IMR-90 (cell line): ENCODE measurements around the gene N4BP2. TPM values are rescaled to one million over a fixed set of nuclear protein-coding genes. Genes with fewer than 3 reads are reported as not detected.

ENCODE experiments used
- ATAC-seq: fragments of 200-7000 bp; cut with Tn5 transposase; 2 replicates; pipeline ENCODE4 v1.9.1; 2020; ENCODE audit warnings: low read depth, mild to moderate bottlenecking, moderate library complexity
- BruUV-seq: library from RNA; stranded (reverse); fragments of 400-500 nt; replicated peaks from 2 replicates; lab custom pipeline; 2021; lab: Mats Ljungman, UMichigan
- CTCF ChIA-PET: fragments of 300-600 bp; formaldehyde crosslinking; extraction: SDS; loops from one replicate; lab custom pipeline; 2021; ENCODE audit warnings: antibody characterized with exemption; lab: Yijun Ruan, JAX
- POLR2A ChIA-PET: fragments of 300-600 bp; sonication (Branson Sonifier 250); formaldehyde crosslinking; loops from one replicate; lab custom pipeline; 2022; ENCODE audit warnings: antibody characterized with exemption; ENCODE audit not compliant: unreplicated experiment; lab: Charles Lee
- DNase-seq: peaks from one replicate; pipeline ENCODE4 v3.0.0; 2013
- H2AFZ ChIP-seq: replicated peaks from 2 replicates; pipeline ENCODE3; 2013; ENCODE audit warnings: low read length, mild to moderate bottlenecking; ENCODE audit not compliant: poor library complexity
- H2AK5ac ChIP-seq: 2 replicates; pipeline ENCODE4 v1.6.1; 2013; ENCODE audit warnings: low read depth, low read length, inconsistent platforms
- H2AK9ac ChIP-seq: replicated peaks from 2 replicates; pipeline ENCODE3; 2013; ENCODE audit warnings: mild to moderate bottlenecking, low read depth, low read length, moderate library complexity; ENCODE audit not compliant: poor library complexity
- H2BK120ac ChIP-seq: 2 replicates; pipeline ENCODE4 v1.6.1; 2013; ENCODE audit warnings: low read depth, low read length, inconsistent platforms
- H2BK15ac ChIP-seq: 3 replicates; pipeline ENCODE4 v1.6.1; 2013; ENCODE audit warnings: low read depth, low read length, inconsistent platforms
- H2BK20ac ChIP-seq: 2 replicates; pipeline ENCODE4 v1.6.1; 2013; ENCODE audit warnings: low read depth, mild to moderate bottlenecking, inconsistent platforms, low read length, moderate library complexity
- H2BK5ac ChIP-seq: 2 replicates; pipeline ENCODE4 v1.6.1; 2013; ENCODE audit warnings: mild to moderate bottlenecking, low read depth, low read length, inconsistent platforms; ENCODE audit not compliant: poor library complexity, severe bottlenecking
- H3K14ac ChIP-seq: replicated peaks from 2 replicates; pipeline ENCODE4 v1.6.1; 2013; ENCODE audit warnings: low read depth, low read length, inconsistent platforms
- H3K18ac ChIP-seq: 2 replicates; pipeline ENCODE4 v1.6.1; 2013; ENCODE audit warnings: low read depth, low read length, control low read depth
- H3K23ac ChIP-seq: 2 replicates; pipeline ENCODE4 v1.6.1; 2013; ENCODE audit warnings: low read depth, low read length, inconsistent platforms
- H3K27ac ChIP-seq: 2 replicates; pipeline ENCODE4 v1.5.1; 2013; ENCODE audit warnings: mild to moderate bottlenecking, control low read depth, low read length; ENCODE audit not compliant: insufficient read depth
- H3K27me3 ChIP-seq: 2 replicates; pipeline ENCODE4 v1.6.1; 2013; ENCODE audit warnings: low read length; ENCODE audit not compliant: control insufficient read depth, insufficient read depth
- H3K36me3 ChIP-seq: 2 replicates; pipeline ENCODE4 v1.6.1; 2013; ENCODE audit warnings: low read length, mixed read lengths; ENCODE audit not compliant: control insufficient read depth, insufficient read depth
- H3K4ac ChIP-seq: 2 replicates; pipeline ENCODE4 v1.6.1; 2013; ENCODE audit warnings: low read depth, low read length, inconsistent platforms
- H3K4me1 ChIP-seq: 2 replicates; pipeline ENCODE4 v1.6.1; 2013; ENCODE audit warnings: low read length, mixed read lengths; ENCODE audit not compliant: control insufficient read depth, insufficient read depth
- H3K4me2 ChIP-seq: 2 replicates; pipeline ENCODE4 v1.6.1; 2013; ENCODE audit warnings: low read depth, mild to moderate bottlenecking, control low read depth, low read length, moderate library complexity
- H3K4me3 ChIP-seq: 2 replicates; pipeline ENCODE4 v1.5.1; 2013; ENCODE audit warnings: low read depth, mild to moderate bottlenecking, control low read depth, low read length, moderate library complexity; ENCODE audit not compliant: insufficient read depth
- H3K56ac ChIP-seq: 2 replicates; pipeline ENCODE4 v1.6.1; 2013; ENCODE audit warnings: low read length, inconsistent platforms; ENCODE audit not compliant: insufficient read depth; ENCODE audit errors: extremely low read depth
- H3K79me1 ChIP-seq, 2 experiments: 2 replicates each; pipeline ENCODE4 v1.6.1; 2013; ENCODE audit warnings: low read length in 2 of 2, inconsistent platforms in 1 of 2, low read depth in 1 of 2
- H3K9ac ChIP-seq: 2 replicates; pipeline ENCODE4 v1.6.1; 2013; ENCODE audit warnings: low read depth, low read length, control low read depth
- H3K9me1 ChIP-seq: 2 replicates; pipeline ENCODE4 v1.6.1; 2013; ENCODE audit warnings: low read length, inconsistent platforms; ENCODE audit not compliant: insufficient read depth
- H3K9me3 ChIP-seq: 2 replicates; pipeline ENCODE4 v1.6.1; 2013; ENCODE audit warnings: low read length; ENCODE audit not compliant: control insufficient read depth, insufficient read depth
- H4K20me1 ChIP-seq: 2 replicates; pipeline ENCODE4 v1.6.1; 2013; ENCODE audit warnings: low read length, inconsistent platforms; ENCODE audit not compliant: insufficient read depth
- H4K5ac ChIP-seq: 2 replicates; pipeline ENCODE4 v1.6.1; 2013; ENCODE audit warnings: mild to moderate bottlenecking, low read depth, low read length, control low read depth
- H4K8ac ChIP-seq, 2 experiments: 2 replicates each; pipeline ENCODE4 v1.6.1; 2013; ENCODE audit warnings: low read depth in 2 of 2, low read length in 2 of 2, control low read depth in 1 of 2, inconsistent platforms in 1 of 2
- H4K91ac ChIP-seq: 2 replicates; pipeline ENCODE4 v1.6.1; 2013; ENCODE audit warnings: low read depth, low read length, inconsistent platforms; ENCODE audit not compliant: insufficient read depth
- BHLHE40 ChIP-seq: fragments of 150-350 bp; IDR thresholded peaks from 2 replicates; pipeline ENCODE4 v1.6.1; 2016; ENCODE audit warnings: mild to moderate bottlenecking, low read depth, low read length
- CEBPB ChIP-seq: IDR thresholded peaks from 2 replicates; pipeline ENCODE4 v1.6.1; 2012; ENCODE audit warnings: low read depth, low read length, improper control_type of control experiment
- CHD1 ChIP-seq: IDR thresholded peaks from 2 replicates; pipeline ENCODE4 v1.6.1; 2012; ENCODE audit warnings: low read depth, low read length, improper control_type of control experiment
- CTCF ChIP-seq: conservative IDR thresholded peaks from 2 replicates; pipeline ENCODE4 v1.5.1; 2012; ENCODE audit warnings: mild to moderate bottlenecking, low read depth, low read length, improper control_type of control experiment
- ELK1 ChIP-seq: fragments of 150-350 bp; IDR thresholded peaks from 2 replicates; pipeline ENCODE4 v1.6.1; 2016; ENCODE audit warnings: low read depth, mild to moderate bottlenecking, low read length, moderate library complexity, borderline replicate concordance
- FOS ChIP-seq: fragments of 150-350 bp; IDR thresholded peaks from 2 replicates; pipeline ENCODE4 v1.6.1; 2016; ENCODE audit warnings: low read depth, low read length
- MAZ ChIP-seq: IDR thresholded peaks from 2 replicates; pipeline ENCODE4 v1.6.1; 2012; ENCODE audit warnings: low read depth, mild to moderate bottlenecking, low read length, improper control_type of control experiment, moderate library complexity, borderline replicate concordance
- RAD21 ChIP-seq: IDR thresholded peaks from 2 replicates; pipeline ENCODE4 v1.6.1; 2012; ENCODE audit warnings: low read length, improper control_type of control experiment
- RCOR1 ChIP-seq: IDR thresholded peaks from 2 replicates; pipeline ENCODE4 v1.6.1; 2012; ENCODE audit warnings: mild to moderate bottlenecking, low read length, improper control_type of control experiment; ENCODE audit not compliant: insufficient replicate concordance
- RFX5 ChIP-seq: IDR thresholded peaks from 2 replicates; pipeline ENCODE4 v1.8.0; 2012; ENCODE audit warnings: low read depth, mild to moderate bottlenecking, low read length, moderate library complexity
- USF2 ChIP-seq: fragments of 150-350 bp; IDR thresholded peaks from 2 replicates; pipeline ENCODE4 v1.6.1; 2017; ENCODE audit warnings: mild to moderate bottlenecking, antibody characterized with exemption, low read length, low read depth
- WGBS, 2 experiments: methylation state at CpG; one replicate each; pipeline versions ENCODE4 v1.1.5 to v1.1.7; 2013; ENCODE audit warnings: missing lambda C conversion rate in 2 of 2; ENCODE audit not compliant: insufficient read length in 1 of 2; ENCODE audit errors: extremely low coverage in 2 of 2; 5-methylcytosine and 5-hydroxymethylcytosine counted together
- dilution Hi-C: fragments of 300-500 bp; cut with HindIII; formaldehyde crosslinking; loops from one replicate; pipeline ENCODE4 v1.14.3; 2018; ENCODE audit warnings: low sequenced_read_pairs; ENCODE audit not compliant: unreplicated experiment
- in situ Hi-C: fragments of 300-500 bp; cut with MboI; formaldehyde crosslinking; loops from 3 replicates; pipeline ENCODE4 v1.14.3; 2019; ENCODE audit warnings: low sequenced_read_pairs, inconsistent platforms, mixed read lengths
- intact Hi-C: fragments of 100-400 bp; cut with micrococcal nuclease; formaldehyde crosslinking; loops from 2 replicates; pipeline ENCODE4 v1.10.0; 2022
- polyA plus RNA-seq, 3 experiments: library from polyadenylated mRNA; depleted of rRNA; stranded (reverse); fragments of >200 nt; gene quantifications; 2 replicates each; pipeline ENCODE4 v1.2.3, GENCODE V29; 2012; ENCODE audit warnings: low replicate concordance in 1 of 3
- total RNA-seq: library from RNA; depleted of rRNA; stranded (reverse); fragments of >200 nt; gene quantifications from 2 replicates; pipeline ENCODE4 v1.2.3, GENCODE V29; 2012

The N4BP2 gene
- total and polyA plus RNA-seq, 2 of the 4 experiments (the other 2 are of a cell fraction), result 0.84 to 2.2 TPM

GRCh38 chr4:40179360-40179759 is 122.7 kb downstream of the N4BP2 start:
- Histone ChIP-seq H4K91ac (no peak overlapping the region), H2BK5ac (no peak overlapping the region), H3K56ac (no peak overlapping the region), H2BK20ac (no peak overlapping the region), H3K9me1 (no peaks in the 10 kb centered on the region), H3K18ac (no peak overlapping the region), H3K36me3 (no peaks in the 10 kb centered on the region), H3K4me1 (no peaks in the 10 kb centered on the region), H3K4me2 (no peak overlapping the region), H4K20me1 (no peaks in the 10 kb centered on the region), H2BK120ac (no peak overlapping the region), H3K27ac (no peak overlapping the region), H2AFZ (no peak overlapping the region), H3K4me3 (no peak overlapping the region), H3K9ac (no peak overlapping the region), H3K14ac (no peak overlapping the region), H3K27me3 (no peaks in the 10 kb centered on the region), H4K5ac (no peak overlapping the region), H4K8ac (no peak overlapping the region), H2BK15ac (no peak overlapping the region), H2AK9ac (no peak overlapping the region), H3K79me1 (no peaks in the 10 kb centered on the region), H3K4ac (no peak overlapping the region), H3K23ac (no peak overlapping the region), H2AK5ac (no peak overlapping the region), H3K9me3 (no peaks in the 10 kb centered on the region)
- no peak for TF ChIP-seq CEBPB
- no peak for TF ChIP-seq RFX5
- no peak for TF ChIP-seq FOS
- no peak for TF ChIP-seq CTCF
- TF ChIP-seq ELK1, result no peak
- no peak for TF ChIP-seq MAZ
- TF ChIP-seq RCOR1, result no peak
- TF ChIP-seq CHD1, result no peak
- TF ChIP-seq BHLHE40, result no peak
- no peak for TF ChIP-seq RAD21
- TF ChIP-seq USF2, result no peak
- DNase-seq, result no peak
- dilution Hi-C loops (no loop called here), in situ Hi-C loops (no loop called here), intact Hi-C loops (no loop called here)
- CTCF ChIA-PET, result interaction anchor here (0.6 kb wide), 1 partner anchor 363 kb away, joined by 4 read pairs; no protein-coding TSS in a partner anchor
- ATAC-seq, result no peak
- WGBS, 2 experiments, result no CpG with 5 or more reads among the region's 1 CpG
- no TSS peak for BruUV-seq
- POLR2A ChIA-PET, result no interaction called here
